ENCODE measurements around the gene ZNF277. TPM values are rescaled to one million over a fixed set of nuclear protein-coding genes. Genes with fewer than 3 reads are reported as not detected.
"Not testable (repeated sequence)": the region's sequence is repeated elsewhere in the genome, so short reads cannot be mapped to it uniquely, and the experiment has no call there.

Gene ZNF277
- total RNA-seq, 1 experiment from 2014 or later = 11.0 TPM

DNA sequence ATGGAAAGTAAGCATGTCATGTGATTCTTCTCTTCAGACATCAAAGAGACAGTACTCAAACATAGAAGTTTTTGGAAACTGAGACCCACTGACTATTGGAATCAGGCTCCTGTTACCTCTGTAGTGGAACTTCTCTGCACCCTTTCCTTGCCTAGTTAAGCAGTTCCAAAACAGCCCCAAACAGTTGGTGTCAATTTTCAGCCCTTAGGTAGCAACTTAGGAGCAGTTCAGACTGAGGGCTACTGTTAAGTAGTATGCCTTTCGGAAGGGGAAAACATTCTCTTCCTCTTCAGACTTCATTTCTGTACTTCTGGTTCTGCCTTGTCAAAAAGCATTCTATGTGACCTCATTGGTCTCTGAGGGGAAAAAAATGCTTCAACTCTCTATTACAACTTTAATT, 85.7 kb downstream of the ZNF277 start:
- no peak for DNase-seq (ENCODE audit: low spot score)

DNA sequence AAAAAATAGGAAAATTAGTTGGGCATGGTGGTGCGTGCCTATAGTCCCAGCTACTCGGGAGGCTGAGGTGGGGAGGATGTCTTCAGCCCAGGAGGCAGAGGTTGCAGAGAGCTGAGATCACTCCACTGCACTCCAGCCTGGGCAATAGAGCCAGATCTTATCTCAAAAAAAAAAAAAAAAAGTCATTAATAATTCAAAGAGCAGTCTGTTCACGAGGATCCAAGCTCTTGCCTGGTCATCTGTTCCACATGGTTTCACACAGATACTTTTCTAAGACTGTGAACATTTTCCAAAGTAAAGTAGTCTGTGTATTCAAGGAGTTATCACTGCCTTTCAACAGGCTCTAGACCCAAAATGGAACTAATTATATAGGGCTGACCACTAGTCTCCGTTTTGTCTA, 86.9 kb downstream of the ZNF277 start:
- DNase-seq (ENCODE audit: low spot score) = no peak

GRCh38 chr7:112296432-112296831, 89.9 kb downstream of the ZNF277 start:
- no peak for DNase-seq (ENCODE audit: low spot score)

DNA sequence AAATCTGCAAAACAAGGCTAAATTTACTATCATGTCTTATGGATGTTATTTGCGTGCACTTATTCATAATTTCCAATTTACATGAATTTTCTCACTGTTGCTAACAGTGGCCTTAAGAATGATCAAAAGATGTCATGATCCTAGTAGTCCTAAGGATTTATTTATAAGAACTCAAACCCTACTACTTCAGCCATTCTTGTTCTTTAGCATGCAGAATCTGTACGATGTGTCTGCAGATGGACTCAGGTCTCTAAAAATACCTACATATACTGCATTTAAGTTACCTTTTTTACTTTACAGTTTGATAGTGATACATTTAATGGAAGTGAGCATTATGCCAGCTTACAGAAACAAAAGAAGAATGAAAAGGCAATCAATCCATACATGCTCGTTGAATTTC, 91.2 kb downstream of the ZNF277 start:
- DNase-seq (ENCODE audit: low spot score) = no peak

DNA sequence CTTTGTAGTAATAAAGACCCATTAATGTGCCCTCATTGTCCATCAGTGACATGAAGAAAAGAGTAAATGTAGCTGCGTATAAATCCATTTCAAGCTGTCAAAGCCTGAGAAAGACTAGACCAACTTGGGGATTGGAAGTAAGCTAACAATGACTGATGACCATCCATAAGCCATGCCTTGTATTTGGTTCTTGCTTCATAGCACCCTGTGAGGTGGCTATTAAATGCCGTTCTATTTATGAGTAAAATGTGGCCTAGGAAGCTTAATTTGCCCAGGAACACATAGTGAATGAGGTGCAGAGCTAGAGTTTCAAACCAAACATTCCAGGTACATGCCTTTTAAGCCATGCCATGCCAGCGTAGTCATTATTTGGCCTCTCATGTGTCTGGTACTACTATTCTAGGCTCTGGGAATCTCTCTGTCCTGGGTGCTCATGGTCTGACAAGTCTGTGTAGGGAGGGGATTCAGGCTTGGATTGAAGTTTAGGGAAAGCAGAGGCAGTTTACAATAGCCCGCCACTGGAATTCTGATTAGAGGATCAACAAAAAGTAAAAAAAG, 92.1 kb downstream of the ZNF277 start:
- DNase-seq (ENCODE audit: low spot score) = no peak

GRCh38 chr7:112300072-112300471, 93.6 kb downstream of the ZNF277 start:
- DNase-seq (ENCODE audit: low spot score) = no peak

- DNase-seq (ENCODE audit: low spot score) = no peak
Observed at GRCh38 chr7:112300831-112301407, 94.4 kb downstream of the ZNF277 start.

DNA sequence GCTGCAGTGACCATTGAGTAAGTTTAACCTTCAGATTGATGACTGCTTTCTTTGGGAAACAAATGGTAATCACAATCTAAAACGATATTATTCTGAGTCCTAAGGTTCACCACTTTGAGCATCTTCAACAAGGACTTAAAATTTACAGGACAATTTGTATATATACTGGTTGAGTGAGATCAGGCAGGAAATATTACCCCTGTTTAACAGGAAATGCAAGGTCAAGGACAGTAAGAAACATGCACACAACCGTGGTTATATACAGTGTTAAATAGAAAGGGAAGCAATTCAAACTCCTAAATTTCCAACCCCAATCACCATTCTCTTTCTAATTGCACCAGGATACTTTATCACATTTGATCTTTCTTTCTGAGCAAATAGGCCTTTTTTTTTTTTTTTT, 96.1 kb downstream of the ZNF277 start:
- DNase-seq (ENCODE audit: low spot score) = no peak

GRCh38 chr7:112306903-112307302, 100.4 kb downstream of the ZNF277 start:
- no peak for DNase-seq (ENCODE audit: low spot score)

DNA sequence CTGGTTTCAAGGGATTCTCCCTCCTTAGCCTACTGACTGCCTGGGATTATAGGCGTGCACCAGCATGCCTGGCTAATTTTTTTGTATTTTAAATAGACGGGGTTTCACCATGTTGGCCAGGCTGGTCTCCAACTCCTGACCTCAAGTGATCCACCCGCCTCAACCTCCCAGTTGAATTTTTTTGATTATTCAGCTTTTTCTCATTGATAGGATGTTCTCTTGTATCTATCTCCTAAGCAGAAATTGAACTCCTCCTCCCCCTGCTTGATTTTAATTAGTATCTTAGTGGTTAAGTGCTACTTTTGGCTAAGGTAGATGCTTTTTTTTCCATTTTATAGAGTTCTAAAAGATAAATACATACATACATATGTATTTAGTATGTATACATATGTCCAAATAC, 101.0 kb downstream of the ZNF277 start:
- DNase-seq (ENCODE audit: low spot score) = no peak

DNA sequence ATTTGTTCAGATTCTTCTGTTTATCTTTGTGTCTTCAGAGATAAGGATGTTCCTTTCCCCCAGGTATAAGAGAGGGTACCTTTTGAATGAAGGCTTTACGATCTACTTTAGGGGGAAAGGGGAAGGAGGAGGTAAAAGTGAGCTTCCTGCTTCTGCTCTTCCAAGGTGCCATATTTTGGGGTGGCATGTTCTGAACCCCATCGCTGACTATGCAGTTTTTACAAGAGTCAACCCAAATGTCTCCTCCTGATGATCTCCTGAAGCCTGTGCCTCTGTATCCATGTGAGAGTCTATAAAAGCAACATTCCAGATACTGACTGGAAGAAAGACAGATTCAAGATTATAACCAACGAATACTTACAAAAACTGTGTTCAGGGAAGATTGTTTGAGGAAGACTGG, 102.5 kb downstream of the ZNF277 start:
- DNase-seq (ENCODE audit: low spot score) = no peak

- DNase-seq (ENCODE audit: low spot score) = not testable (repeated sequence)
Observed at GRCh38 chr7:112316803-112317202, 110.3 kb downstream of the ZNF277 start.

- DNase-seq (ENCODE audit: low spot score) = no peak
Observed at GRCh38 chr7:112322070-112322469, 115.6 kb downstream of the ZNF277 start.

DNA sequence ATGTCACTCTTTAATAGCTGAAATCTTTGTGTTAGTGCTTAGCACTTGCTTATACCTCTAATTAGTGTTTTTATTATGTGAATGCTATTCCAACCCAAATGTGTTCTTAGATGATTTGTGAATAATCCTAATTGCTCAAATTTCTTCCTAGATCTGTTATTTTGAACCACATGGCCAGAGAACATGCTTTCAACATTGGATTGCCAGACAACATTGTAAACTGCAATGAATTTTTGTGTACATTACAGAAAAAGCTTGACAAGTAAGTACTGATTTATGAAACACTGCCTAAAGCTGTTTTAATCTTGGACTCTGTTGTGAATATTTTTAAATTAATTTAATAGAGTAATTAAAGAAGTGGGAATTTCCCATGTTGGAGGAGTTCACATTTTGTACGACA, 121.1 kb downstream of the ZNF277 start:
- no peak for DNase-seq (ENCODE audit: low spot score)

GRCh38 chr7:112331492-112331891, 125.0 kb downstream of the ZNF277 start:
- DNase-seq (ENCODE audit: low spot score) = no peak

DNA sequence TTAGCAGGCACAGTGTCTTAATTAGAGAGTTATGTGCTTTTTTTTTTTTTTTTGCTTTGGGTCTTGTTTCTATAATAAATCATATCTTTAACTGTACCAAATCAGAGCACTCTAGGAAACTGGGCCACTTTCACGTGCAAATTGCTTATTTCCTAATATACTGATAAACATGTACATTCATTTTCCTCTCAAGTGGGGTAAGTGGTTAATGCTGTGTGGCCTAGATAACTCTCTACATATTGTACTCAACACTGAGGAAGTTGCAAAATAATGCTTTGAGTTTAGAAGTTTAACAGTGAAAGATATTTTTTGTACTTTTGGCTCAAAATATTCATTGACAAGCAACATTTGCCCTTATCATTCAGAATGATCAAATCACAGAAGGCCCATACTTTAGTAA, 127.9 kb downstream of the ZNF277 start:
- no peak for DNase-seq (ENCODE audit: low spot score)

DNA sequence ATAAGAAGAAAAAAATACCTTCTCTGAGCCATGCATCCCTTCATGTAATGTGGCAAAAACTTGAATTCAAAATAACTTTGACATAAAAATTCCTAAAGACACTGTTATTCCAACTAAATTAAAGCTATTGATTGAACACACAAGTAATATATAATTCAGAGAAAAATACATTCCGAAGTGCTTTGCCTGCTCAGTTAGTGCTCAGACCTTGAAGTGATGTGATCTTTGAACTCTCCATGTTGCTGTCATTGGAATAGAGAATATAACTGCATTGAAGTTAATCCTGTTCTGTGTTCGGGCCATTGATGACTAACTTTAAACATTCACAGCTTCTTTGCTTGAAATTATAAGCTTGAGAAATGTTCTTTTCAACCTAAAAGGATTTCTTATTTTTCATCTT, 129.8 kb downstream of the ZNF277 start:
- no peak for DNase-seq (ENCODE audit: low spot score)

DNA sequence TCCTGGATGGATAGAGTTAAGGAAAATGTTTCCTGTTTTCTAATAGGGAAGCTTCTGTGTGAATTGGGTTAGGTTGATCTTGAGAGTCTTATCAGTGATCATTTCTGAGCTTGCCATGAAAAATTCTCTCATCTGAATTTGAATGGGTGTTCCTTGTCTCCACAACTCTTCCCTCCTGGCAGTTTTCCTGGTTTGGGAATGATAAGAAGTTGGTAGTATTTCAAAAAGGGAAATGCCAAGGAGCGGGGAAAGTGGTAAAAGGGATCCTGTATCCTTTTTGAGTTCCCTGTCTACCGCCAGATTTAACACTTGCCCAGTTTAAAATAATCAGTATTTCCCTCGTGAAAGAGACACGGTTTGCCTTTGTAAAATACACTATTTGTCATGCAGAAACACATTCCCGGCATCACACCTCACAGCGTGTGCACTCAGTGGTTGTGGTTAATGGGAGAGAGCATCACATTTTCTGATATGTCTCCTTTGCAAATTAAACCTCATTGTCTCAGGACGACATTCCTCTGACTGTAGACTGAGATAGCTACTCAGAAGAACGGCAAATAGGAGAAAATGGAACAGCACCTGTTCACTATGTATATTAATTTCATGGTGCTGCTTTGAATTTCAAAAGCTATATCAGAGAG, 130.6 kb downstream of the ZNF277 start:
- DNase-seq (ENCODE audit: low spot score) = no peak

DNA sequence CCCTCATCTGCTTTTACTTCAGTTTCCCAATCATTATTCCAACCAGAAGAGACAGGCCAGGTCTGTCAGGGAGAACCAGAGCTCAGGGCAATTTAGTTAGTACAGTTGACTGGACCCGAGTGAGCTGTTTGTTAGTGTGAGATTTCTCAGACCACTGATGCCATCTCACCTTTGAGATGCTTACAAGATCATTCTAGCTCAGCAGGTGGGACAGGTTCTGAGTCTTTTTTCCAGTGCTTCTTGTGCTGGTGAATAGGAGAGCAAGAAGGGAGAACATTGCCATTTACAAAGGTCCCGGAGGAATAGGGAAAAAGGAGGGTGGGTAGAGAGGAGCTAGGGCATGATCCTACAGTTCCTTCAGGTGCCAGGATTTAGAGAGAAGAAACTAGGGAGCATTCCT, 131.4 kb downstream of the ZNF277 start:
- DNase-seq (ENCODE audit: low spot score) = no peak

GRCh38 chr7:112338786-112339185, 132.3 kb downstream of the ZNF277 start:
- DNase-seq (ENCODE audit: low spot score) = no peak

DNA sequence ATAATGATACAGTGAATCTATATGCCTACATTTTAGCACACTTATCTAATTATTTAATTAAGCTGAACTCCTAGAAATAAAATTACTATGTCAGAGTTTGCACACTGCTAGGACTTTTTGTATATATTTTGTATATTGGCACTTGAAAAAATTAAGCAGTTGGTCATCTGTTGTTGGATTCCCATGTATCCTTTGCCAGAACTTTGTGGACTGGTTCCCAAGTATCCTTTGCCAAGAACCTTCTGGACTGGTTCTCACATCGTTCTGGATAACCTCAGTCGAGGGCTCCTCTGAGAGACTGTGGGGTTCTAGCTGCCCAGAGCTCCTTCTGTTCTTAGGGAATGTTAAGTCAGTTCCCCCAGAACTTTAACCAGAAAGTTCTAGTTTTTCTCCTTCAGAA, 135.0 kb downstream of the ZNF277 start:
- DNase-seq (ENCODE audit: low spot score) = no peak

DNA sequence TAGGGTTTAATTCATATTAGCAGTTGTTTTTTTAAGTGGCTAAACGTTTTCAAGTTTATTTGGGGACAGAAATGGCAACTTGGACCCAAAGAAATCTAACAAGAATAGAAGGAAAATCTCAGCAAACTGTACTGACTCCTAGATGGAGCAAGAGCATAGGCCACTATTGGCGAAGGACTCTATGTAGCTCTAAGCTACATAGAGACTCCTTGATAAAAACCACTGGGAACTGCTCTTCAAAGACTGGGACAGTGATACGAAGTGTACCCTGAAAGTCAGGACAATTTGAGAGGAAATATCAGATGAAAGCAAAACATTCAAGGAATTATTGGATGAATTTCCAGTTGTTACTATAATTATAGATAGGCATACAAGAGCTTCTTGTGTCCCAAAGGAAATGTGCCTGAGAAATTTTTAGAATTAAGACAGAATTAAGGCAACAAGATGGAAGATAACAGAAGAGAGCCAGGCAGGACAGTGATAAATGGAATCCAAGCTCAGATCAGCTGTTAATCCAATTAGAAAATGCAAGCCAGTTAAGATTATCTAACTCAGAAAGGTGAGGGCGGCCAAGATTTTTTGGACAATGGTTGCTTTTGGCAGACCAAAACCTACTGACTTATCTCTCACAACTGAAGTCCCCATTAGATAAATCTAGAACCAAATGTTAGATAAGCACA, 140.0 kb downstream of the ZNF277 start:
- DNase-seq (ENCODE audit: low spot score) = no peak

DNA sequence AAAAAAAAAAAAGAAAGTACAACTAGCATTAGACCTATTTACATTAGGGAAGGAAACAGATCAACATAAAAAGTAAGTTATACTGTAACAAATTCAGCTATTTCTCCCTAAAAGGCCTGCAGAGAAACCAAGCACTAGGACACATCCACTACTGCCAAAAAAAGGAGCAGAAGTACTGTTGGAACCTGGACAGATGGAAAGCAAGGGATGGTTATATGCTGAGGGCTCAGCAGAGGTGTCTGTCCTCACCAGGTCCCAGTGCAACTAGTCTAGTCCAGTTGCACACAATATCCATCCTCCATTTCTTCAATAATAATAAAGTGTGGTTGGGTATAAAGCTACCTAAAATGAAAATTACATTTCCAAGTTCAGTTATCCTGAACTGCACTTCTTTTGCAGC, 140.6 kb downstream of the ZNF277 start:
- DNase-seq (ENCODE audit: low spot score) = no peak
